Transverse colon (tissue), 3 donors: Measurements from ENCODE around the gene FAM193B.

Experiments
- EP300 ChIP-seq: sonication (generic); formaldehyde crosslinking; IDR thresholded peaks from one replicate; pipeline ENCODE4 v1.6.1; 2017; ENCODE audit warnings: antibody characterized with exemption, low read depth
- POLR2A ChIP-seq: fragments of 450-650 bp; IDR thresholded peaks from one replicate; pipeline ENCODE4 v1.6.1; 2016; ENCODE audit warnings: antibody characterized with exemption, mild to moderate bottlenecking, moderate library complexity
- TF ChIP-seq, protein P1 (sequence below), 5 experiments: fragments of 200-600 bp in 3 of 5; fragments of 450-650 bp in 2 of 5; sonication (generic) in 3 of 5; IDR thresholded peaks; 1 replicate in 2 of 5; 2 replicates in 3 of 5; pipeline ENCODE4 v1.5.1; 2016 to 2017; ENCODE audit warnings: antibody characterized with exemption in 5 of 5, inconsistent platforms in 3 of 5, mild to moderate bottlenecking in 2 of 5, moderate library complexity in 1 of 5

- TF ChIP-seq, protein P1, sequence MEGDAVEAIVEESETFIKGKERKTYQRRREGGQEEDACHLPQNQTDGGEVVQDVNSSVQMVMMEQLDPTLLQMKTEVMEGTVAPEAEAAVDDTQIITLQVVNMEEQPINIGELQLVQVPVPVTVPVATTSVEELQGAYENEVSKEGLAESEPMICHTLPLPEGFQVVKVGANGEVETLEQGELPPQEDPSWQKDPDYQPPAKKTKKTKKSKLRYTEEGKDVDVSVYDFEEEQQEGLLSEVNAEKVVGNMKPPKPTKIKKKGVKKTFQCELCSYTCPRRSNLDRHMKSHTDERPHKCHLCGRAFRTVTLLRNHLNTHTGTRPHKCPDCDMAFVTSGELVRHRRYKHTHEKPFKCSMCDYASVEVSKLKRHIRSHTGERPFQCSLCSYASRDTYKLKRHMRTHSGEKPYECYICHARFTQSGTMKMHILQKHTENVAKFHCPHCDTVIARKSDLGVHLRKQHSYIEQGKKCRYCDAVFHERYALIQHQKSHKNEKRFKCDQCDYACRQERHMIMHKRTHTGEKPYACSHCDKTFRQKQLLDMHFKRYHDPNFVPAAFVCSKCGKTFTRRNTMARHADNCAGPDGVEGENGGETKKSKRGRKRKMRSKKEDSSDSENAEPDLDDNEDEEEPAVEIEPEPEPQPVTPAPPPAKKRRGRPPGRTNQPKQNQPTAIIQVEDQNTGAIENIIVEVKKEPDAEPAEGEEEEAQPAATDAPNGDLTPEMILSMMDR (IDR thresholded peaks at IDR 0.05), result no peak
- TF ChIP-seq POLR2A (no peak), EP300 (no peak)
Measured at GRCh38 chr5:177601126-177601525, 46.8 kb upstream of the FAM193B start.
